NT2/D1 (cell line): ENCODE results near the gene MIA.

Experiments used
- SUZ12 ChIP-seq: IDR thresholded peaks from 2 replicates; pipeline ENCODE4 v1.6.1; 2011; ENCODE audit not compliant: insufficient read length, insufficient read depth; ENCODE audit errors: extremely low read depth
- YY1 ChIP-seq: IDR thresholded peaks from 2 replicates; pipeline ENCODE4 v1.6.1; 2011; ENCODE audit not compliant: insufficient read length, insufficient read depth
- ZNF274 ChIP-seq: IDR thresholded peaks from 2 replicates; pipeline ENCODE4 v1.6.1; 2011; ENCODE audit warnings: mild to moderate bottlenecking, low read depth, low read length

- TF ChIP-seq YY1 (no peak), ZNF274 (no peak), SUZ12 (no peak)
These were observed 16.7 kb downstream of the MIA start for GRCh38 chr19:40791996-40792395.
